CD4-positive, alpha-beta T cell treated with Interleukin-10 for 1 hour (primary cell): ENCODE data around the gene TMEM120B.
"Not testable (repeated sequence)": the region's sequence is repeated elsewhere in the genome, so short reads cannot be mapped to it uniquely, and the experiment has no call there.

Experiments
- DNase-seq: peaks from one replicate; pipeline ENCODE4 v3.0.0-alpha.2; 2020

The TMEM120B gene

DNA sequence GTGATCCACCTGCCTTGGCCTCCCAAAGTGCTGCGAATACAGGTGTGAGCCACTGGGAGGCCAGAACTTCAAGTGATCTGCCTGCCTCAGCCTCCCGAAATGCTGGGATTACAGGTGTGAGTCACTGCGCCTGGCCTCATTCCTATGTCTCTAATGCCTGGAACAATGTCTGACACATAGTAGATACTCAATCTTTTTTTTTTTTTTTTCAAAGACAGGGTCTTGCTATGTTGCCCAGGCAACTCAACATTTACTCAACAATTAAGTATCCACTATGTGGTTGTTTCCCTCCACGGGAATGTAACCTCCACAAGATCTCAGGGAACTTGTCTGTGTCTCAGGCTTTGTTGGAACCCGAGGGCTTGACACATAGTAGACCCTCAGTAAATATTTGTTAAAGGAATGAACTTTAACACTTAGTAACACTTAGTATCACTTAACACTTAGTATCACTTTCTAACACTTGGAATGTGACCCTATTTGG is 3.0 kb upstream of the TMEM120B start:
- no peak for DNase-seq

DNA sequence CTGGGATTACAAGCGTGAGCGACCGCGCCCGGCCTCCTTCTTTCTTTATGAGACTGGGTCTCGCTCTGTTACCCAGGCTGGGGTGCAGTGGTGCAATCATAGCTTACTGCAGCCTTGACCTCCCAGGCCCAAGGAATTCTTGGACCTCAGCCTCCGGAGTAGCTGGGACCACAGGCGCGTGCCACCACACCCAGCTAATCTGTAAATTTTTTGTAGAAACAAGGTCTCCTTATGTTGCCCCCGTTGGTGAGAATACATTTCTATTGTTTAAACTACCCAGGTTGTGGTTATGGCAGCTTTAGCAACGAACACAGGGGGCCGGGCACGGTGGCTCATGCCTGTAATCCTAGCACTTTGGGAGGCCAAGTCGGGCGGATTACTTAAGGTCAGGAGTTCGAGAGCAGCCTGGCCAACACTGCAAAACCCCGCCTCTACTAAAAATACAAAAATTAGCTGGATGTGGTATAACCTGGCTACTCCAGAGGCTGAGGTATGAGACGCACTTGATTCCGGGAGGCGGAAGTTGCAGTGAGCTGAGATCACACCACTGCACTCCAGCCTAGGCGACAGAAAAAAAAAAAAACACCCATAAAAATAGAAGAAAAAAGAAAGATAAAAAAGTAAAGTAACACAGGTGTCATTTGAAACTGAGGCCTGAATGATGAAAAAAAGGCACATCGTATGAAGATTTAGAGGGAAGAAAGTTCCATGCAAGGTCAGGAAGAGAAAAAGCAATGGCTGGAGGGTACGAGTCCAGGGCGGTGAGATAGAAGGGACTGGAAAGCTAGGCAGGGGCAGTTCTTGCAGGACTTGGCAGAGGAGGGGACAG is 977 bp upstream of the TMEM120B start:
- DNase-seq, result peak; percentile 35

DNA sequence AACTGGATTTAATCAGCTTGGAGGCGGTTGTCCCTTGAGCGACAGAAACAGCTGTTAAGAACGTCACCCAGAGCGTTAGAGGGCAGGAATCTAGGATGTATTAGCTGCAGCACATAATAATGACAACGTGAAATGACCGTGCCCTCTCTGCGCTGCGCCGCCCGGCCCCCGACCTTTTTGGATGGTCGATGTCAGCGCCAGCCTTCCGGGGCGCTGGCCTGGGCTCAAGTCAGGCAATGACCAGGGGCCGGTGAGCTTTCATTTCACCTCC is 427 bp upstream of the TMEM120B start:
- DNase-seq, result peak; percentile 35

GRCh38 chr12:121713257-121713777 is 765 bp downstream of the TMEM120B start:
- no peak for DNase-seq

DNA sequence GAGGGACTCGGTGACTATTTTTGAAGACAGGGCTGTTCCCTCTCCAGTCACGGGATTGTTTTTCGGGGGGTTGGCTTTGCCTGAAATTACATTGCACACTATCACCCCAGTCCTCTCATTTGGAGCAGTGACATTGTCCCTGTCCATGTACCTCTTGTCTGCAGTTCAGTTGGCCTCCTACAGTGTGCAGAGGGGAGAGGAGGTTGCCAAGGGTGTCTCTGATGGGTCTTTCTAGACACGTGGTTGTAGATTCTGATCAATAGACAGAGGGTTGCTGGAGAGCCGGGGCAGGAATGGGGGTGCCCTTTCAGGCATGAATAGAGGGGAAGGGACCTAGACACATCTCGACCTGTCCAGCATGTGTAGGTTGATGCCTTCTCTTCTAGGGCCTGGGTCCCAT is 1.2 kb downstream of the TMEM120B start:
- DNase-seq, result peak; percentile 1

GRCh38 chr12:121715055-121715454 is 2.5 kb downstream of the TMEM120B start:
- DNase-seq, result not testable (repeated sequence)

DNA sequence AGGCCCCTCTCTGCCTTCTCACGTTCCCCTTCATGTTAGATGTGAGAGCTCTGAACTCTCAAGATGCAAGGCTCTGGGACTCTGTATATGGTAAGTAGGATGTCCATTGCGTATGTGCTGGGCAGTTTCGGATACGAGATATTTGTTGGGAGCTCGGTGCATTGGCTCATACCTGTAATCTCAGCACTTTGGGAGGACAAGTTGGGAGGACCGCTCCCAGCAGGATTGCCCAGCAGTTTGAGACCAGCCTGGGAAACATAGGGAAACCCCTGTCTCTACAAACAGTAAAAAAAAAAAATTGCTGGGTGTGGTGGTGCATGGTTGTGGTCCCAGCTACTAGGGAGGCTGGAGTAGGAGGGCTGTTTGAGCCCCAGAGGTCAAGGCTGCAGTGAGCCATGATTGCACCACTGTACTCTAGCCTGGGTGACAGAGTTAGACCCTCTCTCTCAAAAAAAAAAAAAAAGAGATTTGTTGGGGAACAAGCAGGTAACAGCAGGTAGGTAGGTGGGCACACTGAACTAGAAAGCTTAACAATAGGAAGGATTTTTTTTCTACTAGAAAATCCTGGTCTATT is 3.4 kb downstream of the TMEM120B start:
- no peak for DNase-seq

DNA sequence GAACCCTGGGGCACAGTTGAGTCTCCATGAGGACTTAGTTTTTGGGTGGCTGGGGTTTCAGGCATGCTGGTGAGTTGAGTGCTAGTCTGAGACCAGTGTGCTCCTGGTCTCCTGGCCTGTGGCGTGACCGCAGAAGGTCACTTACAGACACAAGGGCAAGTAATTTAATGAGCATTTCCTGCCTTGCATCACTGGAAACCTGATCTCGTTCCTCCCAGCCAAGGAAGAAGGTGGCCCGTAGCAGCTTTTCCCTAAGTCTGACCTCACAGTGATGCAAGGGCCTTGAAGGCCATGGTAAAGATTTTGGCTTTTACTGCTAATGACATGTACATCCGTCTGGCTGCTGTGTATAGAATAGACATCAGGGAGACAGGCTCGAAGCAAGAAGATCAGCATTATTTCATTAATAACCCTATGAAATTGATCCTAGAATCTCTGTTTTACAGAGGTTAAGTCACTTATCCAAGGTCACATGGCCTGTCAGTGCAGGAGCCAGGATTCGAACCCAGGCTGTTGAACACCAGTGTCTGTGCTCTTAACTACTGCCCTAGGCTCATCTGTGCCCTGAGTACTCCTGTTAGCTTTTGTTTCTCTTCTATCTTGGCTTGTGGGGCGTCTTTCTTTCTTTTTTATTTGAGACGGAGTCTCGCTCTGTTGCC is 4.6 kb downstream of the TMEM120B start:
- DNase-seq, result no peak

DNA sequence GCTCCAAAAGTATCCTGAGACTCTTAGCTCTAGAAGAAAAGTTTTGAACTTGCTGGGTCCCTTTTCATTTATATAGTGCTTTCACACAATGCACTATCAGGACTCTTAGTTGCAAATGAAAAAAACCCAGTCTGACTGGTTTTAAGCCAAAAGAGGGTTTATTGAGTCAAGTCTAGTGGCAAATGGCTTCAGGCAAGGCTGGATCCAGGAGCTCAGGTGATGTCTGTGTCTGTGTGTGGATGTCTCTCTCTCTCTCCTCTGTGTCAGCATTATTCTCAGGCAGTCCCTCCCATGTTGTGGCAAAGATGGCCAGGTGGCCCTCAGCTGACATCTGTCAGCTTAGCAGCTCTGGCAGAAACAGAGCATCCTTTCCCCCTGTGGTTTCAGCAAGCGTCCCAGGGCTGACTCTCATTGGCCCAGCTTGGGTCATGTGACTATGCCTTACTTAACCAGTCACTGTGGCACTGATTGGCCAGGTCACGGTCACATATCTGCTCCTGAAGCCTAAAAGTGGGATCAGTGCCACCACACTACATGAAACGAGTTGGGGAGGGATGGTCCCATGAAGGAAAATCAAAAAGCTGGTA is 6.2 kb downstream of the TMEM120B start:
- DNase-seq, result no peak

DNA sequence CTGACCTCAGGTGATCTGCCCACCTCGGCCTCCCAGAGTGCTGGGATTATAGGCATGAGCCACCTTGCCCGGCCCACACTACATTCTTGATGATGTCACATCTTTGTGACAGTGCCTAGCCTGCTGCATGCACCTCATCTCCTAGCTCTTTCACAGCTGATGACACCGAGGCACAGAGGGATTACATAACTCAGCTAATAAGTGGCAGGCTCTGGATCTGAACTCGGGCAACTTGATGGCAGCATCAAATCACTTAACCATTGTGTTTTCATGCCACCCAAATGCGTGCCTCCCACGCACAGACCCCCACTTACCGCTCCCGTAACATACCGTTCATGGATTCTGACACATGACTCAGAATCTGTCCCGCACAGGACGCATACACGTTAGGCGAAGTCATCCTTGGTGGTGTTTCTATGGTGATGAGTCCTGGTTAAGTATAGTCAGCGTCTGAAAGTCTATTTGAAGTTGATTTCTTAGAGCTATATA is 7.4 kb downstream of the TMEM120B start:
- DNase-seq, result no peak

DNA sequence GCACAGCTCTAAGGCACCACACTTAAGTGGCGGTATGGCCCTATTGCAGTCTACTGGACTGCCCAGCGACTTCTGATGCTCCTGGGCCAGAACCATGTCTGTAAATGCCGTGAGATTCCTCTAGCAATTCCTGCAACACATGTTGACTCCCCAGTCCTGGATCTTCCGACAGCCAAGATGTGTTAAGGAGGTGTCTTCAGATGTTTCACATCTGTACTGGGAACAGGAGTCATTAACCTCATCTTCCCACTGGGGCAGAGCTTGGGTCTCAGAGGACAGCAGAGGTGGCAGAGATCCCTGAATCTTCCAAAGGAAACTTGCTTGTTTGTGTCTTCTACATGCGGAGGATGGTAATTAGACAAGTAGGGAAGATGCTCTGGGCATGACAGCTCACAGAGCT is 8.2 kb downstream of the TMEM120B start:
- DNase-seq, result no peak

GRCh38 chr12:121722511-121722910 is 10.0 kb downstream of the TMEM120B start:
- DNase-seq, result no peak

- no peak for DNase-seq
Measured at GRCh38 chr12:121723200-121723599, 10.6 kb downstream of the TMEM120B start.

DNA sequence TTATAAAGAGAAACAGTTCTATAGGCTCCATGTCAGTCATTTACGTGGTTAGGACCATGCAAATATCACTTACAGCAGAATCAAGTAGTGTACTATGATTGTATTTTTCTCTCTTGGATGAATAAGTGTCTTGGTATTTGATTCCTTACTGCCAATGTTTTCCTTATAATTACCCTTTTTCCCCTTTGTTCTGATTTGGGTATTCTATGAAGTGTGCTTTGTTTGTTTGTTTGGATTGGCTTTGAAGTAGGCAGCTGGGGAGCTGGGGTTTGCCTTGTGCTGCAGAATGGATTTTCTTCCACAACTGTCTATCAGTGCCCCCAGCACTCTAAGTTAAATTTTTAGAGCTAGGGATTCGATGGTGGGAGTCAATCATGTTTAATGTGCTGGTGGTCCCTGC is 12.4 kb downstream of the TMEM120B start:
- no peak for DNase-seq

GRCh38 chr12:121725423-121725822 is 12.9 kb downstream of the TMEM120B start:
- DNase-seq, result no peak

- DNase-seq, result no peak
Measured at GRCh38 chr12:121729021-121729420, 16.5 kb downstream of the TMEM120B start.

DNA sequence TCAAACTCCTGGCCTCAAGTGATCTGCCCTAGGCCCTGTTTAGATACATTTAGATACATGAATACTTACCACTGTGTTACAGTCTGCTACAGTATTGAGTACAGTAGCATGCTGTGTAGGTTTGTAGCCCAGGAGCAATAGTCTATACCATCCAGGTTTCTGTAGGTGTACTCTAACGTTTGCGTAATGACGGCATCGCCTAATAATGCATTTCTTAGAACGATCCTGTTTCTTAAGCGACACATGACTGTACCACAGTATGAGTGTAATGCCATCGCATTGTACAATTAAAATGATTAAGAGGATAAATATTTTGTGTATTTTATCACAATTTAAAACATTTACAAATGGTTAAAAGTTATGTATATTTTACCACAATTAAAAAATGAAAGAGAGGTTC is 18.9 kb downstream of the TMEM120B start:
- no peak for DNase-seq

GRCh38 chr12:121733849-121734248 is 21.3 kb downstream of the TMEM120B start:
- no peak for DNase-seq

DNA sequence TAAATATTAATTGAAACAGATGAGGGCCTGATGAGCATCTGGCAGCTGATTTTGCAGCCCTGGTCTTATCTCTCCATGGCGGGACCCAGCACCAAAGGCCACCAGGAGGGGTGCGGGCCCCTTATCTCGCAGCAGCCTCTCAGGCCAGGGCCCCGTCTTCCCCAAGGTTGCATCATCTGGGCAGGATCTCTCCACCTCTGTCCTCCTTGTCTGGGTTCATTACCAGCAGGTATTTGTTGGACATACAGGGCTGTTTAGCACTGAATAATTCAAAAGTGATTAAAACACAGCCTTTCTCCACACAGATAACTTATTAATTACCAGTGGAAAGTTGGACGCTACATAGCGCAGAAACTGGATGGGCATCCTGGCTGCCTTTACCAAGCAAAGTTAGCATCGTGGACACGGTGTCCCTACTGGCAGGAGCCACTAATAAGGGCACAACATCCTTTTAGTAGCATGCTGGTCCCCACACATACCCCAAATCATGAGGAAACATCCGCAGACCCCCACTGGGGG is 25.8 kb downstream of the TMEM120B start:
- no peak for DNase-seq

- no peak for DNase-seq
Measured at GRCh38 chr12:121740847-121741246, 28.3 kb downstream of the TMEM120B start.

- no peak for DNase-seq
Measured at GRCh38 chr12:121741743-121742142, 29.2 kb downstream of the TMEM120B start.

DNA sequence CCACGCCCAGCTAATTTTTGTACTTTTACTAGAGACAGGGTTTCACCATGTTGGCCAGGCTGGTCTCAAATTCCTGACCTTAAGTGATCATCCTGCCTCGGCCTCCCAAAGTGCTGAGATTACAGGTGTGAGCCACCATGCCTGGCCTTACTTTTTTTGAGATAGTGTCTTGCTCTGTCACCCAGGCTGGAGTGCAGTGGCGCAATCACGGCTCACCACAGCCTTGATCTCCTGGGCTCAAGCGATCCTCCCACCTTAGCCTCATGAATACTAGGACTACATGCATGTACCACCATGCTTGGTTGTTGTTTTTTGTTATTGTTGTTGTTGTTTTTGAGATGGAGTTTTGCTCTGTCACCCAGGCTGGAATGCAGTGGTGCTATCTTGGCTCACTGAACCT is 33.0 kb downstream of the TMEM120B start:
- not testable (repeated sequence) for DNase-seq

DNA sequence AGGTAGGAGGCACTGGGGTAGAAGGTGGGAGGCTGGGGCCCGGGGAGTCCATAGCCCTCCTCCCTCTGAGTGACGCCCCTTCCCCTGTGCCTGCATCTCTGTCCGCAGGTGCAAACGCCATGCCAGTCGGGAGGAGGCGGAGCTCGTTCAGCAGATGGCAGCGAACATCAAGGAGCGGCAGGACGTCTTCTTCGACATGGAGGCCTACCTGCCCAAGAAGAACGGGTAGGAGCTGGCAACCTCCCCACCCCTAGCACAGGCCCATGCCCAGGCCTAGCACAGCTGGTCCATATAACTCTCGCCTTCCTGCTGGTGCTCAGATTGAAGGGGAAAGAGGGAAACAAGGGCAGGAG is 35.6 kb downstream of the TMEM120B start:
- DNase-seq, result no peak
